DMS53 (cell line): ENCODE measurements around the gene PSMB9.
"Not testable (repeated sequence)": the region's sequence is repeated elsewhere in the genome, so short reads cannot be mapped to it uniquely, and the experiment has no call there.

Experiments
- DNase-seq: peaks from one replicate; lab custom pipeline; 2025; lab: John Stamatoyannopoulos, UW

Gene PSMB9

GRCh38 chr6:32853541-32854375, at the start of gene PSMB9, which contains the start of gene TAP1:
Gene PSMB9 (plus strand): TSS chr6:32854192. CDS start chr6:32854230, 38 bp downstream.
Gene TAP1 (minus strand): TSS chr6:32853704. CDS start chr6:32853636, 68 bp downstream.
- DNase-seq: peak; percentile 96

GRCh38 chr6:32805404-32805803, 48.6 kb upstream of the PSMB9 start:
- not testable (repeated sequence) for DNase-seq

DNA sequence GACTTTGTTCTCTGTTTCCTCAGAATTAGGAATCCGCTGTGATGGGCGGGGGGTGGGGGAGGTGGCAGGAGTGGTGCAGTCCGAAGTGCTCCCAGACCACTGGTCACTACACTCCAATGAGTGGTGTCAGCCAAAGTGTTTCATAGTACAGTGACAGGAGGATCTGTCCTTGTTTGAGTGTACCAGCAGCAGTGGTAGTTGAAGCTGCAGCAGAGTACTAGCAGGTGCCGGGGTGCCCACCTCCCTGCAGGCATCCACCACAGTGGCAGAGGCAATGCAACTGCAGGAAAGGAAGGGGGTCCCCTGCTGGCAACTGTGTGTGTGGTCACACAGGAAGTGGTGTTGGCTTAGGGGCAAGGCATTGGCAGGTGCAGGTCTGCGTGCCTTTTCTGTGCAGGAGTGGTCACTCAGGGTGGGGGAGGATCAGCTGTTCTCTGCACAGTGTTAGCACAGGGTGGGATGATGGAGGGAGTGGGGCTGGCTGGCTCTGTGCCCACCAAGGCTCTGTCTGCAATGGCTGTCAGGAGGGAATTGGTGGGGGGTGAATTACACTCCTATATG, 46.9 kb upstream of the PSMB9 start:
- no peak for DNase-seq

- no peak for DNase-seq
Measured at GRCh38 chr6:32809171-32809570, 44.8 kb upstream of the PSMB9 start.

DNA sequence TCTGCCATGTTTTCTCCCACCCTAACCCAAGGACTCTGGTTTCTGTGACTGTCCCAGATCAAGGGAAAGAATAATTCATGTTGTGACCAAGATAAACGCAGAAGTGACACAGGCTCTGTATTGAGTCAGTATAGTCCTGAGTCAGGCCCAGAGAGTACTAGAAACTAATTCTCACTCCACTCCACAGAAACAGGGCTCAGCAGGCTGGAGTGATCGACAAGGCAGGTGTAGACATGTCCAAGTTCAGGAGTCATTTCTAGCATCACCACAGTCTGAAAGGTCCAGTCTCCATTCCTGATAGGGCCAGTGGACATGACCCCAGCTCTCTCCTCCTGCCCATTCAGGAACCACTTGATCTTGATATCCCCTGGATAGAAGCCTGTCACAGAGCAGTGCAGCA, 39.8 kb upstream of the PSMB9 start:
- DNase-seq: no peak

DNA sequence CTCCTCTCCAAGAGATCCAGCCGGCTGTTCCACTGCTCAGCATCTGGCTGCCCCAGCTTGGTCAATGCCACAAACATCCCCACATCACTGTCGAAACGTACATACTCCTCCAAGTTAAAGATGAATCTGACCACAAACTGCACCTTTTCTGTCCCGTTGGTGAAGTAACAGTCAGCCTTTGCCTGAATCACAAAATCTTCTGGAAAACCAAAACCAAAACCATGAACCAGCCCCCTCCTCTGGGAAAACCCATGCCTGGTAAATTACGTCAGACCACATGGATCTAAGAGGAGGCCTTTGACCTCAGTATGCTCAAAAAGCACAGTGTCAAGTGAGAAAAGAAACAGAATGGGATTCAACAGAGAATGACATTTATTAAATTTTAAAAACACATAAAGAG, 38.9 kb upstream of the PSMB9 start:
- no peak for DNase-seq

GRCh38 chr6:32815996-32816395, 38.0 kb upstream of the PSMB9 start:
- no peak for DNase-seq

DNA sequence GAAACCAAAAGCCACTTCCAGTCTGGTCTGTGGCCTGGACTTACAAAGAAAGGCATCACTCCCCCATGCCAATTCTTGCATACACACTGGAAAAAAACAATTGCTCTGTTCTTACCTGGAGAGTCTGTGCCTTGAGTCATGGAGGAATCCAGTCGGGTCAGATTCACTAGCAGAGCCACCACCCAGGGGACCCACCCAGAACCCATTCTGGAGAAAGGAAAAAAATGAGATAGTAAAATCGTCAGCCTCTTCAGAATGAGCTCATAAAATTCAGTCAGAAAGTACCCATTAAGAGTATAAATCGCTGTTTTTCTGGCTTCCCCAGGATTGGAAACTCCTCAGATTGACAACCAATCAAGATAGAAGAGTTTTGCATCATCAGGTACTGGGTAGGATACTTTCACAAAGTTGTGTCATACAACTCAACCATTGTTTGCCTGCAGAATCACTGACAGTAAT, 37.2 kb upstream of the PSMB9 start, which contains the start of gene HLA-DOB:
Gene HLA-DOB (minus strand): TSS at position 257 of the 459 bp plus-strand sequence. CDS start 51 bp downstream, at position 206.
- DNase-seq: peak; percentile 31

- no peak for DNase-seq
Measured at GRCh38 chr6:32818867-32819266, 35.1 kb upstream of the PSMB9 start.

GRCh38 chr6:32819729-32820128, 34.3 kb upstream of the PSMB9 start:
- DNase-seq: peak; percentile 73

DNA sequence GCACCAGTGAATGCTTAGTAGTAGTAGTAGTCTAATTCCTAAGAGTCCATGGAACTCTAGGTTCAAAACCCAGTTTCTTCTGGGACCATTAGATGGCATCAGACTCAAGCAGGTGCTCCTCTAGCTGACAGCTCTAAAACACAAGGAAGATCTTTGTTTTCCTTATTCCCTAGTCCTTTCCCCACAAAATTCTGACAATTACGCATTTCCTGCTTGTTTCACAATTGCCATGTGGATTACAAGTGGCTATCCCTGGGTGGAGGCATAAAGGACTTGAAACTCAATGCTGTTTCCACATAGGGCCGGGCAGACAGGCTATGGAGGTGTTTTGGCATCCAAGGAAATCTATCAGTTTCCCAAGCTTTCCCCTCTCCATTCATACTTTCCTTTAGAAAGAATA, 28.0 kb upstream of the PSMB9 start:
- peak; percentile 54 for DNase-seq

GRCh38 chr6:32827025-32827424, 27.0 kb upstream of the PSMB9 start:
- DNase-seq: no peak

DNA sequence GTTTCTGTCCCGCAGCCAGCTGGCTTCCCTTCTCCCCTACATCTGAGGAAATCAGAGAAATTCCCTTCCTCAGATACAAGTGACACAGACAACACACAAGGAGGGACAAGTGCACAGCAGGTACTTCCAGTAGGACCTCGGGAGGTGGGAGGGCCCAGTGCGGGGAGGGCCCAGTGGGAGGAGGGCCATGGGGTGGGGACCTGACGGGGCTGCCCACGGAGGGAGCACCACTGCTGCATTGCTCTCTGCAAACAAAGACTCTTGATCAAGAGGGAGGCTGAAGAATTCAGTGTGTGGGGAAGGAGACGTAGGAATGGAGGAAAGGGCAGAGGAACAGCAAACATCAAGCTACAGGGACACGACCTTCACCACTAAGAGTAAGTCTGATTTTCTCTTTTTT, 24.5 kb upstream of the PSMB9 start:
- DNase-seq: no peak

- no peak for DNase-seq
Measured at GRCh38 chr6:32830017-32830416, 24.0 kb upstream of the PSMB9 start.

- no peak for DNase-seq
Measured at GRCh38 chr6:32830936-32831335, 23.1 kb upstream of the PSMB9 start.

GRCh38 chr6:32832535-32832934, 21.5 kb upstream of the PSMB9 start:
- no peak for DNase-seq

DNA sequence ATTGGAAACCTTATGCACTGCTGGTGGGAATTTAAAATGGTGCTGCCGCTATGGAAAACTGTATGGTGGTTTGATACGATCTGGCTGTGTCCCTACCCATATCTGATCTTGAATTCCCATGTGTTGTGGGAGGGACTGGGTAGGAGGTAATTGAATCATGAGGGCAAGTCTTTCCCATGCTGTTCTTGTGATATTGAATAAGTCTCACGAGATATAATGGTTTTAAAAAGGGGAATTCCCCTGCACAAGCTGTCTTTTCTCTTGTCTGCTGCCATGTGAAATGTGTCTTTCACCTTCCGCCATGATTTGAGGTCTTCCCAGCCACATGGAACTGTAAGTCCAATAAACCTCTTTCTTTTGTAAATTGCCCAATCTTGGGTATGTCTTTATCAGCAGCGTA, 20.3 kb upstream of the PSMB9 start:
- no peak for DNase-seq

DNA sequence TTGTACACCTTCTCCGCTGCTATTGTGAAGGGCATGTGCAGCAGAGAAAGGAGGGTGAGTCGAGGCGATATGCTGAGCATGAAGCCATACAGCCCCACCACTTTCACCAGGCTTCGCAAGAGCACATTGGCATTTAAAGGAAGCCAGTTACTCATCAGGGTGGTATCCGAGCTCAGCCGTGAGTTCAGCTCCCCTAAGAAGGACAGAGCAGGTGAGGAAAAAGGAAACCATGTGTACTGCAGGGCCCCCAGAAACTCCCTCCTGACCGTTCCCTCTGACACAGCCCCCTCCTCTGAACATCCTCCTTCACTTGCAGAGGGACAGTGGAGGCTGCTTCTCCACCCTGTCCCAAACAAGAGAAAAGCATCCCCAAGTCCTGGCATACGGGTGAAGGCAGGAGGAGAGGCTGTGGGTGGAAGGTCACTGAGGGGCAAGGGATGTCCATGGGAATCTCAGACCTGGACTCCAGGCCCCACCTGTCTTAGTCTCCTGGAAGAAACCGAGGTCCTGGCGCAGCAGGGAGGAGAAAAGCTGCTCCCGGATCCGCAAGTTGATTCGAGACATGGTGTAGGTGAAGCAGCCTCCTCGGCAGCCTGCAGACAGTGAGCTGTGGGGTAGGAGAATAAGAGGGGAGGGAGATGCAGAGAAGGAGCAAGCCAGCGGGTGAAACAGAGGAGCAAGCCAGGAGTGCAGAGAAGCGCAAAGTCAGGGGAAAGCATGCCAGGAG, 18.7 kb upstream of the PSMB9 start:
- DNase-seq: no peak

DNA sequence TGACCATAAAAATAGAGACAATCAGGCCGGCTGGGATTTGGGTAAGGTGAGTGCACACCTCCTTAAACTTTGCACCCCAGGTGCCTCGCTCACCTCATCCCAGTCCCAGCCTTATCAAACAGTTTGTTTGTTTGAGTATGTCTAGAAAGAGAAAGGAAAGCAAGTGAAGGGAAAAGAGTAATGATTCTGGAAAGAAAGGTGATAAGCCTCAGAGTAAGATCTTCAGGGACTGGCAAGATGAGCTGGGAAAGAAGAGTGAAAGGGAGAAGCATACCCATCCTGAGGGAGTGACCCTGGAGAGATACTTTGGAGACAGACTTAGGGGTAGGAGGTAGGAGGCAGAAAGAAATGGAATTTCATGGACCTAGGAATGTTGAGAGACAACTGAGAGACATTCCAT, 17.1 kb upstream of the PSMB9 start:
- no peak for DNase-seq

- no peak for DNase-seq
Measured at GRCh38 chr6:32837651-32838113, 16.3 kb upstream of the PSMB9 start.

DNA sequence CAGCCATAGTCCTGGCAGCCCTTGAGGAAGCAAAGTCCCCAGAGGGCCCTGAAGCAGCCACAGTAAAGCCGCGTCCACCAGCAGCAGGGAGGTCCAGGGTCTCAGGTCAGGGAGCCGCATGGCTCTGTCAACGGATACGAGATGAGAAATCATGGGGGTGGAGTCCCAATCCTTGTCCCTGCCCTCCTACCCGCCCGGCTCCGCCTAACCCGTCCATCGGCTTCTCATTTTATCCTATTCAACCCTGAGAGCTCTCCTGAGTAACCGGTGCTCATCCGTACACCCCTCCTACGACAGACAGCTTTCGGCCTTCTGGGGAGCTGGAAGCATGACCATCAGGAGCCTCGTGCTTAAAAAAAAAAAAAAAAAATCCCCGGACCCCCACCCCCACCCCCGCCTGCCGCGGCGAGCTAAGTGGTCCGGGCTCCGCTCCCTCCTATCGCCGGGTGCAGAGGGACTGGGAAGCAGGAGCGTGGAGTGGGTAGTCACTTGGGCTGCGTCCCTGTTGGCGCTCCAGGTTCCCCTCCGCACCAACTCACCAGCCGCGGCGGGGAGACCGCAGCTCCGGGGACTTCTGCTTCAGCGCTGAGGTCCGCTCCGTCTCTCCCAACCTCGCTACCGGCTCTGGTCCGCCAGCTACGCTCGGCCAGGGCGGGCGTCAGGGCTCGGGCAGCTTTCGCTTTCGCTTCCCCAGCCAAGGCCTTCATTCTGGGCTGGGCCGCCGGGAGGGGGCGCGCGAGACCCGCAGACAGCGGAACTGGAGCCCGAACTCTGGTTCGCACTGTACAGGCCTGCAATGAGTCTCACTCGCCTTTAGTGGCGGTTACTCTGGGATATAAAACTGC, 15.7 kb upstream of the PSMB9 start, which contains the start of gene TAP2:
Gene TAP2 (minus strand): TSS at position 626 of the 845 bp plus-strand sequence. CDS start 506 bp downstream, at position 120.
- DNase-seq: peak; percentile 96
